Lung (tissue), 12 donors: ENCODE data around the gene ELN. TPM values are rescaled to one million over a fixed set of nuclear protein-coding genes. Genes with fewer than 3 reads are reported as not detected.

Experiments used
- ATAC-seq: fragments of 200-7000 bp; cut with Tn5 transposase; one replicate; pipeline ENCODE4 v1.9.1; 2020; ENCODE audit warnings: moderate number of reproducible peaks; ENCODE audit not compliant: insufficient read depth, low FRiP score
- DNase-seq, 3 donors: peaks; one replicate each; pipeline ENCODE4 v3.0.0-alpha.2; 2013 to 2017
- H3K27ac ChIP-seq, 2 donors: one replicate each; pipeline ENCODE4 v1.5.1; 2013; ENCODE audit warnings: mild to moderate bottlenecking in 2 of 2, moderate library complexity in 2 of 2, control low read depth in 1 of 2, inconsistent platforms in 1 of 2, low read depth in 1 of 2, low read length in 1 of 2
- H3K27me3 ChIP-seq, 3 donors: one replicate each; pipeline ENCODE4 v1.5.1; 2013; ENCODE audit warnings: low read length in 2 of 3; ENCODE audit not compliant: control insufficient read depth in 3 of 3, insufficient read depth in 3 of 3
- H3K36me3 ChIP-seq, 4 donors: one replicate each; pipeline ENCODE4 v1.5.1; 2013; ENCODE audit warnings: low read length in 4 of 4, mild to moderate bottlenecking in 1 of 4, moderate library complexity in 1 of 4; ENCODE audit not compliant: control insufficient read depth in 4 of 4, insufficient read depth in 4 of 4
- H3K4me1 ChIP-seq, 5 donors: one replicate each; pipeline ENCODE4 v1.5.1; 2013; ENCODE audit warnings: low read length in 5 of 5, mild to moderate bottlenecking in 2 of 5, moderate library complexity in 1 of 5; ENCODE audit not compliant: control insufficient read depth in 5 of 5, insufficient read depth in 5 of 5
- H3K4me3 ChIP-seq: one replicate; pipeline ENCODE4 v1.5.1; 2013; ENCODE audit warnings: mild to moderate bottlenecking, control low read depth, moderate library complexity
- H3K9ac ChIP-seq, 2 donors: one replicate each; pipeline ENCODE4 v1.5.1; 2013; ENCODE audit warnings: low read length in 2 of 2, control low read depth in 1 of 2; ENCODE audit not compliant: insufficient read depth in 1 of 2
- H3K9me3 ChIP-seq, 4 donors: one replicate each; pipeline ENCODE4 v1.5.1; 2013; ENCODE audit warnings: low read length in 3 of 4, mild to moderate bottlenecking in 1 of 4, moderate library complexity in 1 of 4; ENCODE audit not compliant: control insufficient read depth in 4 of 4, insufficient read depth in 3 of 4
- CTCF ChIP-seq: IDR thresholded peaks from 2 replicates; pipeline ENCODE4 v1.5.1; 2012; ENCODE audit warnings: mild to moderate bottlenecking; ENCODE audit errors: control extremely low read depth, extremely low read depth
- WGBS, 2 donors: extraction: QIAGEN DNeasy Blood & Tissue Kit; methylation state at CpG; one replicate each; pipeline ENCODE4 v1.1.7; 2013; 5-methylcytosine and 5-hydroxymethylcytosine counted together
- polyA plus RNA-seq, 2 donors: library from polyadenylated mRNA; stranded (reverse); fragments of 200-250 nt; gene quantifications; one replicate each; pipeline ENCODE4 v1.2.1, GENCODE V29; 2013
- total RNA-seq, 2 donors: library from RNA; depleted of rRNA in 1 of 2; stranded (reverse); fragments of >200 nt in 1 of 2; gene quantifications; one replicate each; pipeline ENCODE4 v1.2.1, GENCODE V29; 2014 to 2021
- donor health status: control.
- donor health status: control.
- donor health status: Bipolar disorder and iron deficiency.
- donor health status: healthy.
- donor health status: DM: yes; HTN: yes; CAD: no.

The ELN gene
- total and polyA plus RNA-seq, 4 donors = 60.4 to 274 (median 125) TPM

- Histone ChIP-seq H3K9me3 (no peaks in the 10 kb centered on the region), H3K36me3 (peaks cover 0 to 24% (median 6%) of the 10 kb centered on the region in 4 donors), H3K27ac (peak overlapping the region; percentile 21 to 48), H3K9ac (no peak overlapping the region), H3K27me3 (peaks cover 0 to 5% (median 4%) of the 10 kb centered on the region in 3 donors), H3K4me3 (no peak overlapping the region), H3K4me1 (peaks cover 0 to 55% (median 25%) of the 10 kb centered on the region in 5 donors)
- WGBS, 2 donors = 55 to 80% methylated on average over 32 to 37 of the region's 37 CpGs
- DNase-seq (peak; percentile 85 to 91 (median 90)), ATAC-seq (no peak)
- no peak for TF ChIP-seq CTCF
Observed at GRCh38 chr7:74033372-74034311, 5.7 kb downstream of the ELN start.

GRCh38 chr7:74037609-74038008, 9.6 kb downstream of the ELN start:
- peaks cover 0 to 44% (median 15%) of the 10 kb centered on the region in 4 donors for H3K36me3 ChIP-seq
- TF ChIP-seq CTCF = no peak
- DNase-seq = no peak

GRCh38 chr7:74038194-74038961, 10.4 kb downstream of the ELN start:
- peaks cover 0 to 14% (median 13%) of the 10 kb centered on the region in 5 donors for H3K4me1 ChIP-seq
- no peak overlapping the region for H3K9ac ChIP-seq
- ATAC-seq = no peak
- TF ChIP-seq CTCF = no peak
- peak overlapping the region in 1 of 2 donors; percentile 44 for H3K27ac ChIP-seq
- 79 to 90% methylated on average over 16 of the region's 16 CpGs for WGBS, 2 donors
- H3K27me3 ChIP-seq = no peaks in the 10 kb centered on the region
- H3K9me3 ChIP-seq = no peaks in the 10 kb centered on the region
- H3K4me3 ChIP-seq = no peak overlapping the region
- peak in 1 of 3 donors; percentile 18 for DNase-seq
- peaks cover 0 to 42% (median 18%) of the 10 kb centered on the region in 4 donors for H3K36me3 ChIP-seq

More at GRCh38 chr7:74037609-74038008, 9.6 kb downstream of the ELN start:
- H3K4me1 ChIP-seq = peaks cover 0 to 19% (median 14%) of the 10 kb centered on the region in 5 donors
- whole genome bisulfite sequencing, 2 donors = 81 to 85% methylated on average over 8 of the region's 8 CpGs
- ATAC-seq = no peak
- H3K27ac ChIP-seq = peak overlapping the region in 1 of 2 donors; percentile 20
- no peak overlapping the region for H3K9ac ChIP-seq
- no peaks in the 10 kb centered on the region for H3K9me3 ChIP-seq
- H3K4me3 ChIP-seq = no peak overlapping the region
- H3K27me3 ChIP-seq = no peaks in the 10 kb centered on the region
